Activated effector memory CD4-positive, alpha-beta T cell treated with anti-CD3 and anti-CD28 coated beads, Interleukin-2, amount 50 U/mL, for 16 hours (primary cell): ENCODE measurements around the gene VPS13D.
"Not testable (repeated sequence)": the region's sequence is repeated elsewhere in the genome, so short reads cannot be mapped to it uniquely, and the experiment has no call there.

Experiments used
- DNase-seq: peaks from one replicate; pipeline ENCODE4 v3.0.0-alpha.2; 2020

Gene VPS13D

GRCh38 chr1:12296623-12297022 lies 66.8 kb downstream of the VPS13D start:
- no peak for DNase-seq

GRCh38 chr1:12300706-12301105 lies 70.9 kb downstream of the VPS13D start:
- no peak for DNase-seq

DNA sequence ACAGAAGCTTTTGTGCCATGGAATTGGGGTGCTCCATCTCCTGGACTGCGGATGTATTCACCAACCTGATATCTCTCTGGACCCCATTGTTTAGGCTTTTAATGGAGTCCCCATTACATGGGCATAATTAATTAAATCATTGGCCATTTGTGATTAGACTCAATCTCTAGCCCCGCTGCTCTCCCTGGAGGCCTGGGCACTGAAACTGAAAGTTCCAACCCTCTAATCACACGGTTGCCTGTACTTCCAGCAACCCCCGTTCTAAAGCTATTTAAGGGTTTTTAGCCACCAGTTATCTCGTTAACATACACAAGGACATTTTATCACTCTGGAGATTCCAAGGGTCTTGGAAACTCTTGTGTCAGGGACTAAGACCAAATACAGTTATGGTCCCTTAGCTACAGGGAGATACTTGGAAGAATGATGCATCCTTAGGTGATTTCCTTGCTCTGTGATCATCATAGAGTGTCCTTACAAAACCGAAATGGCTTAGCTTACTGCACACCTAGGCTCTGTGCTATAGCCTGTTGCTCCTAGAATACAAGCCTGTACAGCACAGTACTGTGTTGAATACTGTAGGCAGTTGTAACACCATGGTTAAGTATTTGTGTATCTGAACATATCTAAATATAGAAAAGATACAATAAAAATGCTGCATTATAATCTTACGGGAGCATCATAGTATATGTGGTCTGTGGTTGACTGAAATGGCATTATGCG lies 71.8 kb downstream of the VPS13D start:
- DNase-seq, result no peak

DNA sequence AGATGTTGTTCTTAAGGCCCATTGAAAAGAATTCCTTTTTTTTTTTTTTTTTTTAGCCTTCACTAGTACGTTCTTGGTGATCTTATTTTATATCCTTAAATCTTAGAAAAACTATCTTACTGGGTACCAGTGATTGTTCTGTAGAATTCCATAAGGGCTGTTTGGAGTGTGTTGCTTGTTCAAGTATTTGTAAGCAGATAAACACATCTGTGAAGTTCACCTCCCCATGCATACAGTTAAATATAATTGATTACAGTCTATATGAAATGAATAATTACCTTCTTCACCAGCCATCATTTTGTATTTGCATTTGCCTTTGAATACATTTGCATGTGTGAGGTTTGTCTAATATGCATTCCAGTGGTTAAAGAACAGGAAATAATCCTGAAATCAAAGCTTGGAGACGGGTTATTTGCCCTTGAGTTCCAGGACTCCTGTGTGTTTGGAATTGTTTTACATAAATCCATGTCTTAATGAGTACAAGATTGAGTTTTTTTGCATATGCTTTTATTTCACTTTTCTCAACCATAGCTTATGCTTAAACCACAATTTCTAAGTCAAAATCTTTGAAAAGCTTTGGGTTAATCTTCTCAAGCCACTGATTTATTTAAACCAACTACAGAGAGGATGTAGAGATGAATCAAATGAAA lies 73.1 kb downstream of the VPS13D start:
- DNase-seq, result no peak

- DNase-seq, result no peak
These were observed 75.5 kb downstream of the VPS13D start for GRCh38 chr1:12305377-12305776.

- no peak for DNase-seq
These were observed 80.2 kb downstream of the VPS13D start for GRCh38 chr1:12309783-12310742.

DNA sequence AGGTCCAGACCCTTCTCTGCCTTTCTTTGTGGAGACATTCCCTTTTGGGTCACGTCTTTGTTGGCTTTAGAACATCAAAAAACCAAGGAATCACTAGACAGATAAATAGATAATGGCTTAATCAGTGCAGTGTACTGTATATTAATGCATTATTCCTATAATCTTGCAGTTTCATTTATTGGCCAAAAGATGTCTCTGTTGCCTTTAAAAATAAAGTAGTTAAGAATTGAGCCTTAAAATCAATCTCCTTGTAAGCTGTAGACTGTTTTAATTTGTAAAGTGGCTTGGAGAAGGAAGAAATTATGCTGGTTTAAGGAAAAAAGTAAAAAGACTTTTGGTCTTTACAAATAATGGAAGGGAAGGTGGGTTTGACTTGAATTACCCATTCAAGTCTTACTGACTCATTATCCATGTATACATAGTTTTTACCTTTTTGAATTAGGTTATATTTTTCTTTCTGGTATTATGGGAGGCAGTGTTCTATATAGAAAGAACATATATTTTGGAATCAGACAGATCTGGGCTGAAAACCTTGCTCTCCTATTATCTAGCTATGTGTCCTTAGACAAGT lies 84.6 kb downstream of the VPS13D start:
- DNase-seq, result no peak

DNA sequence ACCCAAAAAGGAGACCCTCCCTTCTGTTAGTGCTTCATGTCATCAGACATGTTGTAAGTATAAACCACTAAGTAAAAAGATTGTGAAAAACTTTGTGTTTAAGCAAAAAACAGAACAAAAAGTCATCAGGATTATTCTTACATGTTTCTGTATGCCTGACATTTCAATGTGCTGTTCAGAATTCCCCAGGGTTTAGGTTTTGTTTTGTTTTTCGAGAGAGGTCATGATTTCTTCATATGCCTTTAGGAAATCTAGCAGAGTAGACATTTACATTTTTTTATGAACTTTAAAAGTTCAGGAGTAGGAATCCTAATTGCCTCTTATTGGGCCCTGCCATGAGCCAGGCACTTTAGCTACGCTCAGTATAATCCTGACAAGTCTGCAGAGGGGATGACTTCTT lies 85.3 kb downstream of the VPS13D start:
- DNase-seq, result no peak

DNA sequence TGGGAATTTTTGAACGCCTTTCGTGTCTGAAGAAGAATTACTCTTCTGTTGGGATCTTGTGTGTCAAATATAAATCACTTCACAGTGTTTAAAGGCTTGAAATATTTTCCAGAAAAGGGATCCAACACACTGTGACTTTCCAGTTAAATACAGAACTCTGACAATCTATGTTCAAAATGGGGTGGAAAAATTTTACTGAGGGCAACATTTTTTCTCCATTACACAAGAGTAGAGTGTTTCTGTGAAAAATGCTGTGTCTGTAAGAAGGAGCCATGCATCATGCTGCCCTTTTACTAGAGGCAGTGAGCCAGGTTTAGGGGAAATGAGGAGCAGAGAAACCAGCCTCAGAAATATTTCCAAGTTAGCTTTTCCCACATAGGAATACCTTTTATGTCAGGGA lies 86.5 kb downstream of the VPS13D start:
- DNase-seq, result no peak

- DNase-seq, result no peak
These were observed 90.7 kb downstream of the VPS13D start for GRCh38 chr1:12320486-12320885.

DNA sequence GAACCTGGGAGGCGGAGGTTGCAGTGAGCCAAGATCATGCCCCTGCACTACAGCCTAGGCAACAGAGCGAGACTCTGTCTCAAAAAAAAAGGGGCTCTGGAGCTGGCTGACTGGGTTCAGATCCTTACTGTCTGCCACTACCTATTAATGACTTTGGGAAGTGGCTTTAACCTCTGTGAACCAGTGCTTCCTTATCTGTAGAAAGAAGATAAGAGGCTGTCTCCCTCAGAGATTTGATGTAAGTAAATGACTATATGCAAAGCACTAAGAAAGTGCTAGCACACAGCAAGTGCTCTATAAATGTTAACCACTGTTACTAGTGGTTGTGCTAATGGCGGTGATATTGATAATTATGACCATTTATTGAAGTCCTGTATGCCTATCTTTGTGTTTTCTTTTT lies 94.6 kb downstream of the VPS13D start:
- DNase-seq, result no peak

DNA sequence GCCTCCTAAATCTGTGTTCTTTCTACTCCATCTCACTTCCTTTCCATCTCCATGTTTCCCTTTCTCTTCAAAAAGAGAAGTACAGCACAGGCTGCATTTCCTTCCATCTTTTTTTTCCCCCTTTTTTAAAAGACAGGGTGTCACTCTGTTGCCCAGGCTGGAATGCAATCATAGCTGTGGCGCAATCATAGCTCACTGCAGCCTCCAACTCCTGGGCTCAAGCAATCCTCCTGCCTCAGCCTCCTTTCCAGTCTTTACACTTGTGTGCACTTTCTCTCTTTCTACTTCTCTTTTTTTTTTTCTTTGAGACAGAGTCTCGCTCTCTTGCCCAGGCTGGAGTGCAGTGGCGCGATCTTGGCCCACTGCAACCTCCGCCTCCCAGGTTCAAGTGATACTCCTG lies 95.1 kb downstream of the VPS13D start:
- not testable (repeated sequence) for DNase-seq

- no peak for DNase-seq
These were observed 97.2 kb downstream of the VPS13D start for GRCh38 chr1:12326986-12327385.

DNA sequence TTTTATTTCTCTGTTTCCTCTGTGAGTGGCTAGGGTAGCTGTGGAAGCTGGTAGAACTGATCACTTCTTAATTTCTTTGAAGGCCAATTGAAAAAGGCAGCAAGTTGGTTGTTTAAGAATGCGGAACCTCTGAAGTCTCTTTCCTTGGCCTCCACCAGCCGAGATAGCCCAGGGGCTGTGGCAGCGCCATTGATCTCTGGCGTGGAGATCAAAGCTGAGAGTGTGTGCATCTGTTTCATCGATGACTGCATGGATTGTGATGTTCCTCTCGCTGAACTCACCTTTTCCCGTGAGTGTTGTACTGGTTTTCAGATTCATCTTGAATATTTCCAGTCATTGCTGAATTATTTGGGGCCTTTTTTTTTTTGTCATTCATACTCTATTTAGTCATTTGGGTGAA lies 97.7 kb downstream of the VPS13D start:
- no peak for DNase-seq

- DNase-seq, result no peak
These were observed 103.4 kb downstream of the VPS13D start for GRCh38 chr1:12333036-12333785.

GRCh38 chr1:12335815-12336214 lies 106.0 kb downstream of the VPS13D start:
- no peak for DNase-seq

GRCh38 chr1:12336413-12336812 lies 106.6 kb downstream of the VPS13D start:
- no peak for DNase-seq

GRCh38 chr1:12338017-12338416 lies 108.2 kb downstream of the VPS13D start:
- DNase-seq, result no peak

- DNase-seq, result no peak
These were observed 109.0 kb downstream of the VPS13D start for GRCh38 chr1:12338823-12339222.

GRCh38 chr1:12339396-12339795 lies 109.6 kb downstream of the VPS13D start:
- DNase-seq, result no peak

- no peak for DNase-seq
These were observed 110.1 kb downstream of the VPS13D start for GRCh38 chr1:12339811-12340543.

- no peak for DNase-seq
These were observed 110.7 kb downstream of the VPS13D start for GRCh38 chr1:12340544-12340930.
